HG03196 (cell line): ENCODE measurements around the gene GRIA1.
A peak's percentile ranks its signal among the peaks of the same experiment; 100 is the strongest.

Experiments
- ATAC-seq: cut with Tn5 transposase; IDR thresholded peaks from one replicate; pipeline ENCODE4 v1.9.1; 2021; ENCODE audit not compliant: unreplicated experiment

Gene GRIA1

GRCh38 chr5:153770066-153770465 is 279.6 kb downstream of the GRIA1 start:
- ATAC-seq, result no peak

DNA sequence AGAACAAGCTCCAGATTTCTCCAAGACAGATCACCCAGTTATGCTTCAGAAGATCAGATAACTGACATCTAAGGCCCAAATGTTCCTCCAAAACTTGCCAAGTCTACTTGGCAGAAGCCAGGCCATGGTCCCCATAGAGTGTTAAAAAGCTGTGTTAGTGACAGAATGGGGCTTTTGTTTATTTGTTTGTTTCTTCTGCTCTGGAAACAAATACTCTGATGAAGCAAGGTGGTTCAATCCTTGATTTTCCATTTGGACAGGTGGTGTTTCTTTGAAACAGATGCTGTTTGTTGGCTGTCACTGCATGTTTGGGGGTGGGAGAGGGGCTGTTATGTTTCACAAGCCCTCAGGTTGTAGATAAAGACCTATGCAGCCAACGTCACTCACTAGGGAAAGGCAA is 284.2 kb downstream of the GRIA1 start:
- no peak for ATAC-seq

- no peak for ATAC-seq
Measured at GRCh38 chr5:153775923-153776322, 285.5 kb downstream of the GRIA1 start.

DNA sequence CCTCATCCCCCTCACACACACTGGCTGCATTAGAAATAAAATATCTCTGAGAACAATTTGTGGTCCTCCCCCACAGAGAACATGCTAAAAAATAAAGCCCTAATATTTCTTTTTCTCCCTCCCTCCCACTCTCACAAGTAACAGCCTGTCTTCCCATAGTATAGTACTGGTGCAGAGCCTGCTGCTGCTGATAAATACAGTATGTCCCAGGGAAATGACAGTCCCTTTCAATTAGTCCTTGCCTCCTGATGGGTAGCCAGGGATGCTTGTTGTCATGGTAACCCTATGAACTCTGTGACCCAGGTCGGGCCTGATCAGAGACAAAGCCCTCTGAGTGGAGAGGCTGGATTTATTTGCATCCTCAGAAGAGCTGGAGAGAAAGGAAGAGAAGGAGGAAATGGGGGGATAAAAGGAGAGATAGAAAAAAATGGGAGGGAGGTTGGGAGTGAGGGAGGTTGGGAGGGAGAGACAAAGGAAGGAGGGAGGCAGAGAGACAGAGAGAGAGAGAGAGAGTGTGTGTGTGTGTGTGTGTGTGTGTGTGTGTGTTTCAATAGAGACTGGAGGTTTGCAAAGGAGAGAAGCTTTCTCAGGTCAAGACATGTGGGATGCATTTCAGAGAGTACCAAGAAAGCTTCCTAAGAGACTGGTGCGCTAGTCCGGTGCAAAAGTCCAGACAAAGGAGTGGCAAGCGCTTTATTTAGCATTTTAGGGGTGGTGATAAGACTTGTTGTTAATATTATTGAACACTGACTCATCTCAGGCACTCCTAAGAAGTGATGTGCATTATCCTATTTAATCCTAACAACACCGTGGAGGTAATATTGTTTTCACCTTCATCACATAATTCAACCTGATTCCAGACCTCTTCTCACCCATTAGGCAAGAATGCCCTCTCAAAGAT is 287.5 kb downstream of the GRIA1 start:
- ATAC-seq, result no peak

DNA sequence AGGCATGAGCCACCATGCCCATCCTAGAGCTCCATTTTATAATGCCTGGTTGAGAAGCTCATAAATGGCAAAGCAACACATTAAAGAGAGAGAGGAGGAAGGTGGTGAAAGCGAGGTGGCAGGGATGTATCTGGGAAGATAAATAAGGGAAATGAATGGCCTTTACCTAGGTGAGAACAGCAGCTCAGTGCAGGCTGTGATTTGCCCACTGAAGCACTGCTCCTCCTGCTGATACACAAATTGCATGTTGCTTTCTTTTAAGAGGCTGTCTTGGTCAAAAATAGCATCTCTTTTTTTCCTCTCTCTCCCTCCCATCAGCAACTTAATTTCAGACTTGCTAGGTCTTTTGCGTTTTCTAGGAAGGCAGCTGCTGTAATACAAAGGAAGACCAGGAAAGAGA is 289.4 kb downstream of the GRIA1 start:
- no peak for ATAC-seq

DNA sequence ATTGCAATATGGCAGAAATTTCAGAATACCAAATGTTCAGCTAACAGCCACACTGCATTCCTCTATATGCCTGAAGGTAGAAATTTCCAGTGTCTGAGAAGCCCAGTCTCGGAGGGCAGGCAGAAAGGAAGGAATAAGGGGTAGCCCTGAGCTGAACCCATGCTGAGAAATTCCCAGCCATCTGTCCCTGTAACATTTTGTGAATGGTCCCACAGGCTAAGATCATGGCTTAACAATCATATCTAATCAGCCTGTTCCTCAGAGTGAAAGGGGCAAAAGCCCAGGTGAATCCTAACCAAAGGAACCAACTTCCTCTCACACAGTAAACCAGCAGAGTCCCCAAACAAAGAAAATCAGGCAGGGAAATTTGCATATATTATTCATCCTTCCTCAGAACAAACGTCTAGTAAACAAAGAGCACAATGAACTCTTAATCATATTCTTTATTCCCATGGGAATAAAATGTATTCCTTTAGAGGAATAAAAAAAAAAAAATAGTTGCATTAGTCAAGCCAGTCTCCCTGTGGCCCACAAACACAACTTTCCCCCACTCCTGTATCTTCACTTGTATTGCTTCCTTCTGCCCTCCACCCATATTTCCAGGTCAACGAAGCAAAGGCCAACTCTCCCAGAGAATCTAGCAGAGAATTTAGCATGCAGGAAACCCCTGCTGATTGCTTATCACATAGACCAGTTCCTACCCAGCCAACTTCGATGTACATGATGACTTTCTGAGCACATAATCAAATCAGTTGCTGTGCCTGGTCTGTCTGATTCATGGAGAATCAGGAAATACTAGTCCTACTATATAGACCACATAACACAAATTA is 290.6 kb downstream of the GRIA1 start:
- no peak for ATAC-seq

DNA sequence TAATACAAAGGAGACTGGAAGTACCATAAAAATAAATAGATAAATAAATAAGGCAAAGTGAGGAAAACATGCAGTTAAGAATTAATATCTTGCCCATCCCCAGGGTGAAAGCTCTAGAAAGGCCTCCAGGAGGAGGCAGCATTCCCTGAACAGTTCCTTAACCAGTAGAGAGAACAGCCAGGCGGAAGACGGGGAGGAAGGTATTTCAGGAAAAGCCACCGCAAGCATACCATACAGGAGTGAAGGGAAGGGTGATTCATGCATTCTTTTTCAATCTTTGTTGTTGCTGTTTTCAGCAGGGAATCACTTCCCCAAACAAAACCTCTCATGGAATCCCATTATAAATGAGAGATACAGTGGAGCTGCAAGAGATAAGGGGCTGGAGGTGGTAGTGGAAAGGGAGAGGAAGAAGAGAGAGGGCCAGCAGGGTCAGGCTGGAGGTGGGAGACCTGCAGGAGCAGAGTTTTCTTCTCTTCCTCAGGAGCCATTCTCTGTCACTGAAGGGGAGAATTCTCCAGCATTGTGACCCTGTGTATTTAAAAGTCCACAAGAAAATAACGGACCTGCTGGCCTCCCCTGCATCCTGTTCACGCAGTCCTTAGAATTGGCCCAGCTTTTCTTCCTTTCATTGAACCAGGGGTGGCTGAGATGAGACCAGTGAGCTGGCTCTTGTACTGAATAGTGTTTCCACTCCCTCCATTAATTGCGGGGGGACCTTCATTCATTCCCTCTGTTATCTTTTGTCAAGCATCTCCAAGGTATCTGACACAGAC is 292.3 kb downstream of the GRIA1 start:
- no peak for ATAC-seq

GRCh38 chr5:153783362-153783658 is 292.8 kb downstream of the GRIA1 start:
- no peak for ATAC-seq

- no peak for ATAC-seq
Measured at GRCh38 chr5:153784277-153784676, 293.8 kb downstream of the GRIA1 start.

DNA sequence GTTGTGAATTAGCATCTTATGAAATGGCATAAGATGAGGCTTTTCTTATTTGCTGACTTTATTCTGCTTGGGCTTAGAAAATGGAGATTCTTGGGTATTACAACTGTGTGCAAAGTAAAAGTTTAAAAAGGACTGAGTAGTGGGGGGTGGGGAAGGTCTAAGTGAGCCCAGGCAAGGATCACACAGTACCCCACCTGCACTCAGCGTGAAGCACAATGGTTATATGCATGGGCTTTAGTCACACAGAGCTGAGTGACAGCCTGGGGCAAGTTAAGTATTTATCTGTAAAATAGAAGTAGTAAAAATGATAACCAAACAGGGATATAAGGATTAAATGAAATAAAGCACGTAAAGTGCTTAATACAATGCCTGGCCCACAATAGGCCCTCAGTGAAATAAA is 300.9 kb downstream of the GRIA1 start:
- no peak for ATAC-seq

DNA sequence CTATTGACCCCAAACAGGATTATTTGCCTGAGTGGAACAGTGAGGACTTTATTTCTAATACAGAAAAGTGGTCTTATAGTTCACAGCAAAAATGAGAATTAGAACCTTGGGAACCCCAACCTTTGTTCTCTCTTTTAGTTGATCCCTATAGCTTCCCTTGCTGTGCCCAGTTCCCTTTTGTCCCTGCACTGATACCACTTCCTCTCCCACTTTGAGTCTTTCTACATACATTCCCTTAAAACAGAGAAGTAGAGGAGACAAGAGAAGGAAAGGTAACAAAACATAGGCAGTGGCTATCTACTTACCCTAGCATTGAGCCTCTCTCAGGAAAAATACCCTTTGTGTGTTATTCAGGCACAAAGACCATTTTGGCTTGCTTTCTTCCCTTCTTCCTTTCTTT is 301.8 kb downstream of the GRIA1 start:
- ATAC-seq, result no peak

DNA sequence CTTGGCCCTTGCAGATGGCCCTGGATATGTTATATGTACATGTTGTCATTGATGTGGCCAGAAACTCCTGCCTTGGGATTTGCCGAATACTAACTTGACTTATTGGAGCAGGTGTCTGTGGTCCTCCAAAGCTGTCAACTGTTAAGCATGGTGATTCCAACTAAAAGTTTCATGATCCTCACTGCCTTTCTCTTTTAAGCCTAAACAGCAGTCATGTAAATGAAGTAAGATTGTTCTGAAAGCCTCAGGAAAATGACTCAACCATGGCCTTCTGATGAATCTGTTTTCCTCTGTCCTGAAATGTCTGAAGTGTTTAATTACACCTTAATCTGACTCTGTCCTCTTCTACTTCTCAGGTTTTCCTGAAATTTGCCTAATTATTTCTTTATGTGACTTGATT is 303.2 kb downstream of the GRIA1 start:
- ATAC-seq, result no peak

DNA sequence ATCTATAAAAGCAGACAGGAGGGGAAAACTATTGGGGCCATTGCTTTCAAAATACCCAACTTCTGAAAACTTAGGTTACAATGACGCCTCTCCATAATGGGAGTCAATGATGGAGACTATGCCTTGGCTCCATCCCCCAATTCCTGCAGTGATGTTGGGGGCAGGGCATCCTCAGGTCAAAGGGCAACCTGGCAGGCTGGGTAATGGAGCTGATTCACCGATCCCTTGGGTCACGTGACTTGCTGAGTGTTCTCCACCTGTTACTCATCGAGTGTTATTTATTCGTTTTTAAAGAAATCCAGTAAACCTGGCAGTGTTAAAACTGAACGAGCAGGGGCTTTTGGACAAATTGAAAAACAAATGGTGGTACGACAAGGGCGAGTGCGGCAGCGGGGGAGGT is 303.9 kb downstream of the GRIA1 start:
- ATAC-seq, result no peak

DNA sequence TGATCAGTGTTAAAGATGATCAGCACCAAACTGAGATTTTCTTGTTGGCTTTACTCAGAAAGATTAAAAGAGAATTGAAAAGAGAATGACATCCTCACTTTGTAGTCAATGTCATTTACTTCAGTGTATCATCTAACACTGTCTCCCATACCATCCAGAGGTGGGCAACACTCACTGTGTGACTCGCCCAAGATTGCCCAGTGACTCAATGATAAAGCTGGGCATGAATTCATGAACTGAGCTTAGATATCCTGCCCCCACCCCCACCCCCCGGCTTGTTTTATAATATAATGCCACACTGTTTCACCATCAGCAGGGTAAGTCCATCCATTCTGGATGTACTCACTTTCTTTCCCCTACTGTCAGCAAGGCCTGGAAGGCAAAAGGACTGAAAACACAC is 306.1 kb downstream of the GRIA1 start:
- ATAC-seq, result no peak

DNA sequence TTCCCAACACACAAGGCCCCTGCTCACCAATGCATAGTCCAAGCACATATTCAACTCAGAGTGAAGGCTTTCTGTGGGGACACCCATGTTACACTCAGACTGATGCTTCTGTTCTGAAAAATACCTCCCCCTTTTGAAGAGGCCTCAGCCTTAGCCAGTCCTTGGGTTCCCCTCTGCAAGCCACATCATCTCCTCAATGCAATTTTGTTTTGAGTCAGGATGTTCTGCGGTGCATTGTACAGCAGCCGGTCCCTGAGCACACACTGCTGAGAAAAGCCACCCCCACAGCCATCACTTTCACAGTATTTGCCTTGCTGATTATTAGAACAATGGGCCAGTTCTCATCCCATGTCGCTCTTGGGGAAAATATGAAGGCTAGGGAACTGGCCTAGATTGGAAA is 307.0 kb downstream of the GRIA1 start:
- ATAC-seq, result peak; percentile 55

- ATAC-seq, result no peak
Measured at GRCh38 chr5:153798830-153799229, 308.4 kb downstream of the GRIA1 start.

DNA sequence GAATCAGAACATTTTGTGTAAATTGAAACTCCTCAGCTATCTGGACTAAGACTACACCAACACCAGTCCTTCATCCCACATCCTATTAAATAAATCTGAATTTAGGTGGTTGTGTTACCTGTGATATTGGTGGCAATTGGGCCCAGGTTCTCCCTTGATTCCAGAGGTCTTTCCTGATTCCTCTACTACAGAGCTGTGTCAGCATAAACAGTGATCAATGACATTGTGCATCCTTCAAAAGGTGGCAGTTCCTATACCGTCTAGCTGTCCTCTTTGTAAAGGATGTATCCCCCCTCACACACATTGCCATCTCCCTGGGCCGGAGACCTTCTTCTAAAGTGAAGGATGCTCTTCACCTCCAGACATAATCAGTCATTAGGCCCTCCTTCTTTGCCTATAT is 309.0 kb downstream of the GRIA1 start:
- no peak for ATAC-seq

- ATAC-seq, result no peak
Measured at GRCh38 chr5:153802050-153802821, 311.8 kb downstream of the GRIA1 start.

DNA sequence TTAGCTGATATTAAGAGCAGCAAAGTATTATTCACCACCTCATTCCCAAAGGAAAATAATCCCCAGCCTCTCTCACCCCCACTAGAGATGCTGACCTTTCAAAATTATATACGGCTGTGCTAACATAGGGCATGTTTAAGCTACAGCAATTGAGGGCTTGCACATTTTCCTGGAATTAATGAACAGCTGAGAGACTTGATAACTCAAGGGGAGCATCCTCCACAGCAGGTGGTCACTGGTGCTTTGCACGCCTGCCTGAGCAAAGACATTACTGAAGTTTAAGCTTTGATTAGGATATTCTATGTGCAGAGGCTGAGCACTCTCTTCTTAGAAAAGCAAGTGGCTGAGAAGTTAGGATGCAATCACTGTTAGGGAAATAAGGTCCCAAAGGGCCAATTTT is 317.3 kb downstream of the GRIA1 start:
- ATAC-seq, result no peak

GRCh38 chr5:153809166-153809565 is 318.7 kb downstream of the GRIA1 start:
- no peak for ATAC-seq

- ATAC-seq, result no peak
Measured at GRCh38 chr5:153813901-153814300, 323.4 kb downstream of the GRIA1 start.
